Panc1 (cell line): Measurements from ENCODE around the gene NOP58. TPM values are rescaled to one million over a fixed set of nuclear protein-coding genes. Genes with fewer than 3 reads are reported as not detected.

Experiments
- ATAC-seq: fragments of 200-7000 bp; cut with Tn5 transposase; 2 replicates; pipeline ENCODE4 v1.9.1; 2020; ENCODE audit warnings: mild to moderate bottlenecking, moderate library complexity
- BruUV-seq: library from RNA; stranded (reverse); fragments of 400-500 nt; replicated peaks from 2 replicates; lab custom pipeline; 2021; lab: Mats Ljungman, UMichigan
- CTCF ChIA-PET: fragments of 300-600 bp; sonication (Branson Sonifier 250); formaldehyde crosslinking; loops from one replicate; lab custom pipeline; 2022; ENCODE audit warnings: antibody characterized with exemption; lab: Charles Lee
- POLR2A ChIA-PET: fragments of 300-600 bp; sonication (Branson Sonifier 250); formaldehyde crosslinking; loops from one replicate; lab custom pipeline; 2022; ENCODE audit warnings: antibody characterized with exemption; lab: Charles Lee
- DNase-seq: peaks from one replicate; pipeline ENCODE4 v3.0.0-alpha.2; 2010; ENCODE audit warnings: low read depth, low spot score
- H3K27ac ChIP-seq: 2 replicates; pipeline ENCODE4 v1.5.1; 2011; ENCODE audit warnings: mild to moderate bottlenecking, low read length, inconsistent platforms
- H3K27me3 ChIP-seq: fragments of 200-500 bp; sonication (Bioruptor generic); 2 replicates; pipeline ENCODE4 v1.6.0; 2014; ENCODE audit warnings: low read length, inconsistent platforms; ENCODE audit not compliant: control insufficient read depth, insufficient read depth
- H3K36me3 ChIP-seq: fragments of 200-500 bp; sonication (Bioruptor generic); 2 replicates; pipeline ENCODE4 v1.5.1; 2014; ENCODE audit warnings: inconsistent platforms, mild to moderate bottlenecking, low read length, moderate library complexity; ENCODE audit not compliant: control insufficient read depth, insufficient read depth
- H3K4me1 ChIP-seq: 2 replicates; pipeline ENCODE4 v1.5.1; 2011; ENCODE audit warnings: inconsistent platforms, mild to moderate bottlenecking, low read length, moderate library complexity; ENCODE audit not compliant: control insufficient read depth, insufficient read depth
- H3K4me3 ChIP-seq, 2 experiments: 2 replicates each; pipeline ENCODE4 v1.5.1; 2011 to 2012; ENCODE audit warnings: low read depth in 2 of 2, low read length in 2 of 2, mild to moderate bottlenecking in 2 of 2, inconsistent platforms in 1 of 2, moderate library complexity in 1 of 2
- H3K9me3 ChIP-seq: fragments of 200-500 bp; sonication (Bioruptor generic); 2 replicates; pipeline ENCODE4 v1.5.1; 2014; ENCODE audit warnings: low read depth, mild to moderate bottlenecking, inconsistent platforms, low read length, moderate library complexity; ENCODE audit not compliant: control insufficient read depth, insufficient read depth
- POLR2AphosphoS5 ChIP-seq: IDR thresholded peaks from 2 replicates; pipeline ENCODE4 v1.6.1; 2012; ENCODE audit warnings: mild to moderate bottlenecking, low read depth, low read length, moderate library complexity
- REST ChIP-seq, 2 experiments: IDR thresholded peaks; 2 replicates each; pipeline ENCODE4 v1.6.1; 2011 to 2012; ENCODE audit warnings: low read depth in 2 of 2, control low read depth in 1 of 2, low read length in 1 of 2, mild to moderate bottlenecking in 1 of 2, moderate library complexity in 1 of 2; ENCODE audit not compliant: insufficient read depth in 1 of 2
- SIN3A ChIP-seq: IDR thresholded peaks from 2 replicates; pipeline ENCODE4 v1.6.1; 2012; ENCODE audit warnings: low read depth, mild to moderate bottlenecking, low read length, moderate library complexity, borderline replicate concordance; ENCODE audit not compliant: insufficient read depth
- TCF7L2 ChIP-seq: IDR thresholded peaks from 2 replicates; pipeline ENCODE4 v1.6.1; 2011; ENCODE audit warnings: mild to moderate bottlenecking, low read depth, low read length, inconsistent platforms
- in situ Hi-C: cut with HindIII; loops from 2 replicates; pipeline ENCODE4 v1.10.0; 2016; ENCODE audit warnings: low sequenced_read_pairs, low pct_unique_long_range_greater_than_20kb
- intact Hi-C: fragments of 100-400 bp; cut with micrococcal nuclease; formaldehyde crosslinking; loops from one replicate; pipeline ENCODE4 v1.10.0; 2022; ENCODE audit not compliant: unreplicated experiment
- total RNA-seq: library from RNA; stranded (reverse); gene quantifications from one replicate; pipeline ENCODE4 v1.2.1, GENCODE V29; 2021; ENCODE audit not compliant: unreplicated experiment
- TF ChIP-seq, protein P1 (sequence below): fragments of 450-650 bp; IDR thresholded peaks from 2 replicates; pipeline ENCODE4 v1.5.1; 2017; ENCODE audit warnings: mild to moderate bottlenecking

Gene NOP58
- total RNA-seq, 1 experiment from 2014 or later: 119 TPM

DNA sequence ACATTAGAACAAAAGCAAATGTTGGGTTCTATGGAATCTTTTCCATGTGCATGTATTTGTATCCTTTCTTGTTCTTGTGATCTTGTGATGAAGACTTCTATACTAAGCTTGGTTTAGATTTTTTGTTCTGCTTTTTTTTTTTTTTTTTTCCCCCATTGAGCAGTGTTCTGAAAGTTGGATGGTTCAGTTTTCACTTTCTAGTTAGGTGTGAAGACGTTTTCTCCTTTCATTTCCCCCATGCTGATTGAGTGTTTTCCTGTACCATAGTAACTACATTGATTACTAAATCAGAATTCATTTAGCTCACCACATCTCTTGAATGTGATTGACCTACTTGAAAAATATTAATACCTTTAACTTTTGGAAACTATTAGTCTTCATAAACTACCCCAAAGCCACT, 34.1 kb downstream of the NOP58 start:
- H3K27me3 ChIP-seq: no peaks in the 10 kb centered on the region
- no peaks in the 10 kb centered on the region for H3K4me1 ChIP-seq
- ATAC-seq (no peak), DNase-seq (no peak)
- intact Hi-C loops (no loop called here), in situ Hi-C loops (no loop called here)
- no TSS peak for BruUV-seq
- no peak overlapping the region for H3K27ac ChIP-seq
- TF ChIP-seq REST (IDR thresholded peaks at IDR 0.05; ENCODE audit: insufficient read depth in 1 of 2, low read depth in 2 of 2, low read length in 1 of 2) (no peak), SIN3A (no peak), POLR2AphosphoS5 (no peak), TCF7L2 (no peak)
- TF ChIP-seq, protein P1, sequence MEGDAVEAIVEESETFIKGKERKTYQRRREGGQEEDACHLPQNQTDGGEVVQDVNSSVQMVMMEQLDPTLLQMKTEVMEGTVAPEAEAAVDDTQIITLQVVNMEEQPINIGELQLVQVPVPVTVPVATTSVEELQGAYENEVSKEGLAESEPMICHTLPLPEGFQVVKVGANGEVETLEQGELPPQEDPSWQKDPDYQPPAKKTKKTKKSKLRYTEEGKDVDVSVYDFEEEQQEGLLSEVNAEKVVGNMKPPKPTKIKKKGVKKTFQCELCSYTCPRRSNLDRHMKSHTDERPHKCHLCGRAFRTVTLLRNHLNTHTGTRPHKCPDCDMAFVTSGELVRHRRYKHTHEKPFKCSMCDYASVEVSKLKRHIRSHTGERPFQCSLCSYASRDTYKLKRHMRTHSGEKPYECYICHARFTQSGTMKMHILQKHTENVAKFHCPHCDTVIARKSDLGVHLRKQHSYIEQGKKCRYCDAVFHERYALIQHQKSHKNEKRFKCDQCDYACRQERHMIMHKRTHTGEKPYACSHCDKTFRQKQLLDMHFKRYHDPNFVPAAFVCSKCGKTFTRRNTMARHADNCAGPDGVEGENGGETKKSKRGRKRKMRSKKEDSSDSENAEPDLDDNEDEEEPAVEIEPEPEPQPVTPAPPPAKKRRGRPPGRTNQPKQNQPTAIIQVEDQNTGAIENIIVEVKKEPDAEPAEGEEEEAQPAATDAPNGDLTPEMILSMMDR: no peak
- no peaks in the 10 kb centered on the region for H3K9me3 ChIP-seq
- peaks cover 78% of the 10 kb centered on the region for H3K36me3 ChIP-seq
- ChIA-PET POLR2A (no interaction called here), CTCF (no interaction called here)
- no peak overlapping the region for H3K4me3 ChIP-seq

- ATAC-seq (no peak), DNase-seq (no peak)
- H3K36me3 ChIP-seq: peaks cover 54% of the 10 kb centered on the region
- CTCF ChIA-PET: no interaction called here
- H3K27ac ChIP-seq: no peak overlapping the region
- in situ Hi-C loops (no loop called here), intact Hi-C loops (no loop called here)
- POLR2A ChIA-PET: no interaction called here
- H3K27me3 ChIP-seq: no peaks in the 10 kb centered on the region
- no peaks in the 10 kb centered on the region for H3K4me1 ChIP-seq
- no peaks in the 10 kb centered on the region for H3K9me3 ChIP-seq
- no TSS peak for BruUV-seq
- H3K4me3 ChIP-seq: no peak overlapping the region
- TF ChIP-seq, protein P1: no peak
- TF ChIP-seq REST (IDR thresholded peaks at IDR 0.05; ENCODE audit: insufficient read depth in 1 of 2, low read depth in 2 of 2, low read length in 1 of 2): no peak
- no peak for TF ChIP-seq POLR2AphosphoS5
- no peak for TF ChIP-seq SIN3A
- TF ChIP-seq TCF7L2: no peak
These were observed 40.5 kb downstream of the NOP58 start for GRCh38 chr2:202306034-202306433.
